Measurements from ENCODE around the gene RCOR2. TPM values are rescaled to one million over a fixed set of nuclear protein-coding genes. Genes with fewer than 3 reads are reported as not detected.
A peak's percentile ranks its signal among the peaks of the same experiment; 100 is the strongest.
"Not testable (repeated sequence)": the region's sequence is repeated elsewhere in the genome, so short reads cannot be mapped to it uniquely, and the experiment has no call there.

RCOR2 gene
- 12.3 TPM for polyA plus RNA-seq (2013, experiment 1 of 2; ENCODE audit: insufficient read length)
- 11.3 TPM for polyA plus RNA-seq (2013, experiment 2 of 2; ENCODE audit: insufficient read length)

DNA sequence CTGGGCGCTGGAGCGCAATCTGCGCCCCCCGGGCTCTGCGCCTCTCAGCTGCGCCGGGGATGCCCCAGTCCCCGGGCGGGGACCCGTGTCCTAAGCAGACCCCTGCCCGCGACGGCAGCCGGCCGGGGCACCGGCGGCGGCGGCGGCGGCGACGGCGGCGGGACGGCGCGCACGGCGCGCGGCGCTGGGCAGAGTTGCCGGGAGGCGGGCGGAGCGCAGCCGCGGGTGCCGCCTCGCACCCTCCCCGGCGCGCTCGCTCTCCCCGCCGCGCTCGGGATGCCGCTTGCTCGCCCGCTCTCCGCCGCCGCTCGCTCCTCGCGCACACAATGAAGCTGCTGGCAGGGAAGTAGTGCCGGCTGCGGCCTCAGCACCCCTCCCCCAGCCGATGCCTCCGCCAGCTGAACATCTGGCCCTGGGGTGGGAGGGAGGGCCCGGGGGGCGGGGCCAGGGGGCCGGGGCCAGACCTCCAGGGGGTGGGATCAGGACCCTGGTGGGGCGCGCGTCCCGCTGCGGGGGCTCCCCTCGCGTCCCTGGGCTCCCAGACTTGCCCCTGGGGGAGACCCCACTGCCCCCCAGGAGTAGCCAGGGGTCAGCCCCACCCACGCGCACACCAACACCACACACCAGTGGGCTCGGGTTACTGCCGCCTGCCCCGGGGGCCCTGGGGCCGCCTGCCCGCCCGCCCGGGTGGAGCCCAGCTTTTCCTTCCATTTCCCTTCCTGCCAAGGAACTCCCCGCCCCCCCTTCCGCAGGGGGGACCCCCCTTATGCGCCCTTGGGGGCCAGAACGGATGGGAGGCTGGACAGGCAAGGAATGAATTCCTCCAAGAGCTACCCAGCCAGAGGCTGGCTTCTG, at the start of gene RCOR2:
Gene RCOR2 (minus strand): TSS at position 328 of the 855 bp plus-strand sequence. CDS start 708 bp downstream, outside the sequence.
- peak; percentile 89 for DNase-seq

DNA sequence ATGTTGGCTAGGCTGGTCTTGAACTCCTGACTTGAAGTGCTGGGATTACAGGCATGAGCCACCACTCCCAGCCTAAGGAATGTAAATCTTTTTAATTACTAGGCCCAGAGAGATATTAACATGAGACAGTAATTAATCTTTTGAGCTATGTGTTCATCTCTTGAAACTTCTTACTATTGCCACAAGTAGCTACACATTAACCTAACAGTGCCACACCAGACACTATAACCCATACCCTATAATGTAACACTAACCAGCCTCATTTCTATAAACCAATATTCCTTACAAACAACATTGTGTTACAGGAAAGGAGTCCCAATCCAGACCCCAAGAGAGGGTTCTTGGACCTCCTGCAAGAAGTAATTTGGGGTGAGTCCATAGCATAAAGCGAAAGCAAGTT, 49.5 kb upstream of the RCOR2 start:
- DNase-seq, result no peak

DNA sequence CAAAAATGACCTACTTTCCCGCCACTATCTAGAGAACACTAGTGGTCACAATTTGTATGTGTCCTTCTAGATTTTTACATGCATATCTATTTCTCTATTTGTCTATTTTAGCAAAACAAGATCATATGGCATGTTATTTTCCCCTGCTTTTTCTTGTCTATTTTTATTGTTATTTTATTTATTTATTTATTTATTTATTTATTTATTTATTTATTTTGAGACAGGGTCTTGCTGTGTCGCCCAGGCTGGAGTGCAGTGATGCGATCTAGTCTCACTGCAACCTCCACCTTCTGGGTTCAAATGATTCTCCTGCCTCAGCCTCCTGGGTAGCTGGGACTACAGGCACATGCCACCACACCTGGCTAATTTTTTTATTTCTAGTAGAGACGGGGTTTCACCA, 46.9 kb upstream of the RCOR2 start:
- DNase-seq, result not testable (repeated sequence)

DNA sequence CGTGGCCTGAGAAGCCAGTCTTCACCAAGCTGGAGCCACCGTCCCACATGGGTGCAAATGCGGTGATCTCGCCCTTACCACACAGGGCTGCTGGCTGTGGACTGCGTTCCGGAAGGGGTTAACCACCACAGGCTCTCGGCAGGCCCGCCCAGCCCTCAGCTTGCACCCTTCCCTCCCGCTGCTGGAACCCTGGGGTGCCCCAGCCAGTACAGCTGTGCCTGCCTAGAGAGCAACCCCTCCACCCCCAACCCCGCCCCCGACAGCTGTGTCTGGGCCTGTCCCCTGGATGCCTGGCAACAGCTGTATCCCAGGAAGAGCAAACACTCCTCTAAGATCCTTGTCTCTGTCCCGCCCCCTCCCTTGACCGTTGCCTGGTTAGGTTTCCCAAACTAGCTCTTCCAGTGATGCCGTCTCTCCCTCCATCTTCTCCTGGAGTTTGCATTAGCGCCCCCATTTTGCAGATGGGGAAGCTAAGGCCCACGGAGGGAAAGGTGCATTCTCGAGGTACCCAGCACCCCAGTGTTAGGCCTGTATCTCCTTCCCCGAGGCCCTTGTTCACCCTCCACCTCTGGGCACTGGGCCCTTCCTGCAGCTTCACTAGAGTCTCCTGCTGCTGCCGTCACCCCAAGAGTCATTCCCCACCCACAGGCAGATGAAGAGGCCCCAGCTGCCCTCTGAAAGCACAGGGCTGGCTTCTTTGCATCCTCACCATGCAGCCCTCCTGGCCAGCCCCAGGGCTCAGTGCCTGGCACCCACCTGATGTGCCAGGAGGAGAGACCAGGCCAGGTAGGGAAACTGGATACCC, 44.8 kb upstream of the RCOR2 start:
- DNase-seq, result peak; percentile 28

DNA sequence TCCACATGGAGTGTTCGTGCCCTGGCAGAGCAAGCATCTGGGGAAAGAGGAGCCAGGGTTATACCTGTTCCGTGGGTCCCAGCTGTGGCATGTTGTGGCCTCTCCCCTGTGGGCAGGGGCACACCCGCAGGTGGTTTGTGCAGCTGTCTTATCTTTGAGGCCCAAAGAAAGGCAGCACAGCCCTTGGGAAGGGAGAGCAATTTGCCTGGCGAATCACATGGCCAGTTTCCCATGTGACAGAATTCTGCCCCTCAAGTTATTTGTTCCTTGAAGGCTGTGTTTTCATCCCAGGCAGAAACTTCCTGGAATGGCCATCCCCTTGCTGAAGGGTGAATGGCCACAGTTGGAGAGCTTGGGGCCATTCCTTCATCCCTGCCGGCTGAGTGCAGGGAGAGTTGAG, 41.0 kb upstream of the RCOR2 start:
- DNase-seq, result no peak

DNA sequence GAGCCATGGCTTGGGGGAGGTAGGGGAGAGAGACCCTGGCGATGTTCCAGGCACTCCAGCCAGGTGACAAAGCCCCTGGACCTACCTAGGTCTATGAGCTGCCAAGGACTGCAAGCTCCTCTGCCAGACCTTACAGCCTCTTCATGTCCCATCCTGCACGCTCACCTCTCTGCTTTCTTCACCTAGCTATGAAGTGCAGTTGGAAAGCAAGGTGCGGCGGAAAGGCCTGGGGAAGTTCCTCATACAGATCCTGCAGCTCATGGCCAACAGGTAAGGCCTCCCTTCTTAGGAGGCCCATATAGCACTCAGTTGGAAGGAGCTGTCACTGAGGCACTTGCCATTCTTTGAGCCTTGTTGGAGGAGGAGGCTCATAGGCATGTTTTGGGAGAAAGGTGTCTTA, 35.6 kb upstream of the RCOR2 start:
- DNase-seq, result no peak

DNA sequence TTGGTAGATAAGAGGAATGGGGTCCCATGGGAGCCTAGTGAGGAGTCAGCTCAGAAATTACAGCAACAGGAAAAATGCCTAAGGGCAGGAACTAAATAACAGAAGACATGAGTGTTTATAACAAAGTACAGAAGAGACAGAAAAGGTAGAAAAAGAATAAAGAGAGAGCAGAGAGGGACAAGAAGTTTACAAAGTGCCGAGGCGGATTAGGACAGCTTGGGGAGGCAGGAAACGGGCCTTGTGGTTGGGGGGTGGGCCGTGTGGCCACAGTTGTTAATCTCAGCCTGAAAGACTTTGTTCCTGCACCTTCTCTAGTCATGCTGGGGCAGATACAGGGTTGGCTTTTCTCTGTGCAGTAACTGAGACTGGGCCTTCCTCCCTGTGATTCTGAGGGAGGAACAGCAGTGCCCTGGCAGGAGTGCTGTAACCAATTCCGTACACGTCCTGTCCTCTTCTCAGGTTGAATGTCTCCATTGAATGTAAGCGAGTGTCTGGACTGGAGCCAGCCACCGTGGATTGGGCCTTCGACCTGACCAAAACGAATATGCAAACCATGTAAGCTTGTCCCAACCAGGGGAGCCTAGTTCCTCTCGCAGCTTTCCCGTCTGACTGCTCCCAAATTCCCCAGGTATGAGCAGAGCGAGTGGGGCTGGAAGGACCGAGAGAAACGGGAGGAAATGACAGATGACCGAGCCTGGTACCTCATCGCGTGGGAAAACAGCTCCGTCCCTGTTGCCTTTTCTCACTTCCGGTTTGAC, 35.0 kb upstream of the RCOR2 start:
- DNase-seq, result no peak

DNA sequence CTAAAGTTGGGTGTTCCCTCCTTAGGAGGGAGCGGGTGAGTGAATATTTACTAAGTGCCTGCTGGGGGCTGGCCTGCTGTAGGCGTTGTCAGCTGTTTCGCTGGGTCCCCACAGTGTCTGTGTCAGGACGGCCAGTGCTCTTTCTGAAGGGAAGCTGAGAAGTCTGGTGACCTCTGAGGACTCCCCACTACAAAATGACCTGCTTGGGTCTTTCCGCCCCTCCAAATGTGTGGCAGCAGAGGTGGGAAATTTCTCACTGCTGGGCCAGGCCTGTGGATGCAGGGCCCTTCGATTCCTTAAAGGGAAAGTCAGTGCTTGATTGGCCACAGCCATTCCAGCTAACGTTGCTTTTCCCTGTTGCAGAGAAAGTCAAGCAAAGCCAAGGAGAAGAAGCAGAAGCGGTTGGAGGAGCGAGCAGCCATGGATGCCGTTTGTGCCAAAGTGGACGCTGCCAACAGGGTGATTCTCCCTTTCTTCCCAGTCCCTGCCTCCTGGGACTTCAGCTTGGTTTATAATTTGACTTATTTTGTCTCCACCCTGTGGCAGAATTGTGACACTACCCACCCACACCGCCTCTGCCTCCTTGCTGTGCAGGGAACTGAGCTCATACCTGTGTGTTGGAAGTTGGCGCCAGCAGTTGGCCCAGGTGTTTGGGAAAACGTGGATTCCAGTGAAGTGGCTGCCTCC, 28.7 kb upstream of the RCOR2 start:
- DNase-seq, result peak; percentile 71

DNA sequence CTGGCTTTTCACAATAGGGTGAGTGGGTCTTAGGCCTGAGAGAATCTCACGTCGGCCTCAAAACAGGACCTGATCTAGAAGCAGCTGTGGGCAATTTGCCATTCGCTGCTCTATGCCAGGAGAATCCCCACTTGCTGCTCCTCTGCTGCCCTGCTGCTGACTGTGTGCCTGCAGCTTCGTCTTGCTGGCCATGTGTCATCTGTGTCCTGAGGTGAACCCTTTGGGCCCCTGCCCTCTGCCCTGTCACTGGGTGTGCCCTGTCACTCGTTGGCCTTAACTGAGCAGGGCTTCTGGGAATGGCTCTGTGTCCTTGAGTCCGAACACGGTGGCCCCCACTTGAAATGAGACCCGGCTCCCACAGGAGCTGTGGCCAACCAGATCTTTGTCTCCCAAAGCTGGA, 28.0 kb upstream of the RCOR2 start:
- DNase-seq, result no peak

DNA sequence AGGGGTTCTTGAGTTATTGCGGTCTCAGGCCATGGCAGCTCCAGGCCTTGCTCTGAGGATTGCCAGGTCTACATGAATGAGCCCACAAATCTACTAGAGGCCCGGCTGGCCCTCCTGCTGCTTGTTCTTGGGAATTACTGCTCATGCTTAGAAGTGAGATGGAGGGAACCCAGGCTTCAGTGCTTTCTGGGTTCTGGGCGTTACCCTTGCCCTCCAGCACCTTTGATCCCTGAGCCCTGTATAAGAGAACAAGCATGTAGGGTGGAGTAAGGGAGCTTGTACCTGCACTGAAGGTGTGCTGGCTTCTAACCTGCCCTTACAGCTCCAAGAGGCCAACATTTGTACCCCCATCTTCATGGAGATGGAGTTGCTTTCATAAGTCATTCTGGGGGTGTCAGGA, 25.8 kb upstream of the RCOR2 start:
- DNase-seq, result no peak

DNA sequence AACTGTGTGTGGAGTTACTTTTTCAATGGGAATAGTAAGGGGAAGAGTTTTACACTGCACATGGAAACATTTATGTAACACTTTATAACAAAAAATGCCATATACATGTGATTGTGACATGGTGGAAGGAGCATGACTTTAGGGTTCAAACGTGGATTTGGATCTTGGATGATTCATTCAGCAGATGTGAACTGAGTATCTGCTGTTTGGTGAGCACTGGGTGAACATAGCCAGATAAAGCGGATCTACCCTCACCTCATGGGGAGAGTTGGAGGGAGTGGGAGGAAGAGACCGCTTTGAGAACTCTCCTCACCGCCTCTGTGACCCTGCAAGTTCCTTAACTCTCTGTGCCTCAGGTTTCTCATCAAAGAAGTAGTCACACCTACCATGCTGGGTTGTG, 24.9 kb upstream of the RCOR2 start:
- DNase-seq, result no peak

DNA sequence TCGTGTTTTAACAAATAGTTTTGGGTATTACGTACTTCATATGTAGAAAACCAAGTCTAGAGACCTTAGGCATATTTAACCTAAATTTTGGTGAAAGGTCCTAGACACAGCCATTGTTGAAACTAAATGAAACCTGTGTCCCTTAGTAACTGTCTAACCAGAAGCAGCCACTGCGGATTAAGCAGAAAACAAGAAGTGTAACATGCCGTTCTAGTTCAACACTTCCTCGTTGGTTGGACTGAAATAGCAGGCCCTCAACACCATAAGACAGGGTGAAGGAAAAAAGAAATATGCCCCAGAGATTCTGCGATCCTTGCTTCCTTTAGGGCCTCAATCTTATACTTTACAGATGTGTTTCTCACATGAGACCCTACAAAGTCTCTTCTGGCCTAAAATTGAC, 23.8 kb upstream of the RCOR2 start:
- DNase-seq, result no peak

DNA sequence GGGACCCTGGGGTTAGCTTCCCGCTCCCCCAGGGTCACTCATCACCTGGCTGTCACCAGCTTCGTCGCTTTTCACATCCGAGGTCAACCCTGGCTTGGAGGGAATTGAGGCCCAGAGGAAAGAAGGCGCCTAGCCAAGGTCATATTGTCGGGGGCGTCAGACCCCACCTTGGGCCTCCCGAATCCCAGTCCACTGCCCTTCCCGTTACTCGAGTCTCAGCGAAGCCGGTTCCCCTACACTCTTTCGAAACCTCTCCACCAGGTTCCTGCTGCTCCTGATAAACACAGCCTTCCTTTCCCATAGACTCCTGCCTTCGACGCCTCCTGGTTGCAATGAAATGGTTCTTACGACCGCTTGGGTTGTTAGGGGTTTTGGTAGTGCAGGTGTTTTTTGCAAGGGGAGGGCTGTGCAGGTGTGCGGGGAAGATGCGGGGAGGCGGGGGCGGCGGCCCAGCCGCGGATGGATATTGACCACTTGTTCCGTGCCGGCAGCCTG, 22.5 kb upstream of the RCOR2 start:
- no peak for DNase-seq

DNA sequence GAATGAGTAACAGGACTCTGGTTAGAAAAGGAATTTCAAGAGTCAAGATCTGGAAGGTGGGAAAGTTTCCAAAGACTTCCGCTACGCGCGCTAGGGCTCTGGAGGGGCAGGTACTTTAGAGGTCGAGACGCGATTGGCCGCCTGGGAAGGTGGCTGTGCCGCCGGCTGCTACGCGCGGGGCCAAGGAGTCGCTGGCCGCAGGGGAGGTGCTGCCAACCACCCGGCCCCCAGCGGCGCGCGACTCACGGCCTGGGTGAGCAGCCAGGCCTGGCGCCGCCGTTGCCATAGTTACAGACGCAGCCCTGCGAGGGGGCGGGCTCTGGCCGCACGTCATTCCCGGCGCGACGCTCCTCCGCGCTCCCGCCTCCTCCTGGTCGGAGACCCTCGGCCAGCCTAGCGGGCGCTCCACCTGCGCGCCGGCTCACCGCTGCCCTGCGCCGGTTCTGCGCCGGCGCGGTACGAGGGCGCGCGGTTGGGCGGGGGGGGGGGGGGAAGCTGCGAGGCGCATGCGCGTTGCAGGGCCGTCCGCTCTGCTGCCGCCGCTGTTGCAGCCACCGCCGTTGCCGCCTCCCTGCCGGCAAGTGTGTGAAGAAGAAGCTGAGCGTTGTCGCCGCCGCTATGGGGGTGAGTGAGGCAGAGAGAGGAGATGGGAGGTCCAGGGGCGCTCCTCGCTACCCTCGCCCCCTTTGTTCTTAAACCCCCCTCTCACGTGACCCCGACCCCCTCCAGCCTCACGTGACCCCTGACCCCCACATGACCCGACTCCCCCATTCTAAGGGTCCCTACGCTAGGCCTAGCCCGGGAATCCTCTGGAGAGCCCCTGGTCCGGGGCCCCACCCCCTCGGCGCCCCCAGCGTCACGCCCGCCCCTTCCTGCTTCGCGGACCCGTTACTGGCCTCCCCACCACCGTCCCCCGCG, 21.8 kb upstream of the RCOR2 start, which contains the start of gene NAA40:
Gene NAA40 (plus strand): TSS at position 524 of the 918 bp plus-strand sequence. CDS start 95 bp downstream, at position 619.
- DNase-seq, result peak; percentile 95

DNA sequence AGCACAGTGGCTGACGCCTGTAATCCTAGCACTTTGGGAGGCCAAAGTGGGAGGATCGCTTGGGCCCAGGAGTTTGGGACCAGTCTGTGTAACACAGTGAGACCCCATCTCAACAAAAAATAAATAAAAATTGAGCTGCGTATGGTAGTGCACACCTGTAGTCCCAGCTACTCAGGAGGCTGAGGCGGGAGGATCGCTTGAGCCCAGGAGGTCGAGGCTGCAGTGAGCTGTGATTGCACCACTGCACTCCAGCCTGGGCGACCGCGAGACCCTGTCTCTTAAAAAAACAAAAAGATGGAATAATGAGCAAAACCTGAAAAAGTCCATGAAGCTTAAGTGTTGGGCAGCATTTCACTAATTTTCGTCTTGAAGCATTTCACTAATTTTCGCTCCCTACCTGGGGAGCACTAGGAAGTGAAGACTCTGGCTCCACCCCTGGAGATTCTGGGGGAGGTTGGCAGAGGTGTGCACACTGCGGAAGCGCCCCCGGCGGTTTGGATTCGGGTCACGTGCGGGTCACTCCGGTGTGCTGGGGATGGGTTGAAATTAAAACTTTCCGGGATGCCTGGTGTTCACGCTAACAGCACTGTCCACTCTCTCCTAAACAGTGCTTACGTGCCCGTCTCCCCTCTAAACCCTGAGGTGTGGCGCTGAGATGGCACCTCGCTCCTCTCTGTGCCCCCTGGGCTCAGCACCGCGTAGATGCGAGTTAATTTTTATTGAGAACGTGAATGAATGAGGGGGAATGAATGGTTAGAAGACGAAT, 20.9 kb upstream of the RCOR2 start:
- no peak for DNase-seq

DNA sequence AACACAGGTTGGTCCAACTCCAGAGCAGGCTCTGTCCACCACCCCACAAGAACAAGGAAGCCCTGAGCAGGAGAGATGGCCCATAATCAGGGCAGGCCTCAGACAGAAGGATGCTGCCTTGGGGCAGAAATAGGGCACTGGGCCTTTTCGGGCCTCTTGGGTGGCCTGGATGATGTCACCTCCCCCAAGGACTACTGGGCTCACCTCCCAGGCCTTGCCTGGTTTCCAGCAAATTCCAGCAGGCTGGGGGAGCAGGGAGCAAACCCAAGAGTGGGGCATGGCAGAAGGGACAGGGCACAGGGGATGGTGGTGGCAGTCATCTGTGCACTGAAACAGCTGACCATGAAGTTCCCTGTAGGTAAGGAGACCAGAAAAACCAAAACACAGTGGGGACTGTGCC, 16.5 kb upstream of the RCOR2 start:
- no peak for DNase-seq

DNA sequence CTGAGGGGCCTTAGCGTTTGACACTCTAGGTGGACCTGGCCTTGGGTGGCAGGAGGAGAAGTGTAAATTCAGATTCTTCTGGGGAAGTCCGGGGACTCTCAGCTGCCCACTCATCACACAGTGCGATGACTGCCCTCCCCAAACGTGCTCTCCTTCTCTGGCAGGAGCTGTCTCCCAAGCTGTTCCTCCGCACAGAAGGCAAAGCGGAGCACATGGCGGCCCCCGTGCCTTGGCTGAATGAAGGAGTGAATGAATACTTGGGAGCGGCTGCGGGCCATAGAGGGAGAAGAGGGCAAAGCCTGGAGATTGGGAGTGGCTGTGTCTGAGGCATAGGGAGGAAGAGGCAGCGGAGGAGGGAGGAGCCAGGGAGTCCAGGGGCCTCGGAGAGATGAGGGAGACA, 14.9 kb upstream of the RCOR2 start:
- no peak for DNase-seq

DNA sequence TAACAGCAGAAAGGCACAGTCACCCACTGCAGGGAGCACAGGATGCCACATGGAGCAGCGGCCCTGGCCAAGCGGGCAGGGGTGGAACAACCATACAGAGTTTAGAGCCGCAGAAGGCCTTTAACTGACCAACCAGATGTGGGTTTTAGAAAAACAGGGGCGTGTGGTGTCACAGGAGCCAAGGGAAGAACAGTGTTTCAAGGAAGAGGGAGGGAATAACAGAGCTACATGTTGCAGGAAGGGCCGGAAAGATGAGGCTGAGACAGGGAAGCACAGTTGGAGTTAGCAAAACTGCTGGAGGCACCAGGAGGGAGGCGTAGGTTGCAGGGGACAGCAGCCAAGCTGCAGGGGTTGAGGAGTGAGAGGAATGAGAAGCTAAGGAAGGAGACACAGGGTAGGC, 14.1 kb upstream of the RCOR2 start:
- no peak for DNase-seq

DNA sequence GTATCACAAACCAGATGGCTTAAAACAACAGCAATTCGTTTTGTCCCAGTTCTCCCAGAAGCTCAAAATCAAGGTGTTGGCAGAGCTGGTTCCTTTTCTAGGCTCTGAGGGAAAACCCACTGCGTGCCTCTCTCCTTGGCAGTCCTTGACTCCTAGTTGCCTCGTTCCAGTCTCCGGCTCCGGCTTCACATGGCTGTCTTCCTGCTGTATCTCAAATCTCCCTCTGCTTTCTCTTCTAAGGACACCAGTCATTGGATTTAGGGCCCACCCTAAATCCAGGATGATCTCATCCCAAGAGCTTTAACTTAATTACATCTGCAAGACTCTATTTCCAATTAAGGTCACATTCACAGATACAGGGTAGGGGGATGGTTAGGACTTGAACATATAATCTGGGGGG, 12.7 kb upstream of the RCOR2 start:
- DNase-seq, result no peak

DNA sequence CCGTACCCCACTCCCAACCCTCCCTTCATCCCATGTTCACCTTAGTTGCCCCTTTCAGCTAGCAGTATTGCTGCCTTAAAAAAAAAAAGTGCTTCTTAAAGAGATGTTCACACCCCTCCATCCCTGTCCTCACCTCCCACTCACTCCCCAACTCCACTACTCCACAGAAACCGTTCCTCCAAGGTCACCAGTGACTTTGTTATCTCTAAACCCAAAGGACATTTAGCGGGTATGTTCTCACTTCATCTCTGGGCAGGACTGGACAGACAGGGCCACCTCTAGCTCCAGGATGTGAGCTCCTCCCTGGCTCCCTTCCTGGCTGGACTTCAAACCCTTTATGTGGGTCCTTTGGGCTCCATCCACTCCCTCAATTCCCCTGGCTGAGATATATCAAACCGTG, 6.4 kb upstream of the RCOR2 start:
- DNase-seq, result no peak

Measured in fibroblast of skin of abdomen (primary cell).